Bronchial epithelial cell (primary cell): ENCODE data around the gene TCF19. TPM values are rescaled to one million over a fixed set of nuclear protein-coding genes. Genes with fewer than 3 reads are reported as not detected.

Experiments
- DNase-seq: peaks from one replicate; pipeline ENCODE4 v3.0.0-alpha.2; 2010; ENCODE audit warnings: low read depth
- FAIRE-seq: peaks from 2 replicates; lab custom pipeline; 2011; peaks lifted over from hg19 to GRCh38; lab: Jason Lieb, UNC
- H3K27me3 ChIP-seq: 2 replicates; pipeline ENCODE4 v1.5.1; 2011; ENCODE audit warnings: low read length; ENCODE audit not compliant: control insufficient read depth, insufficient read depth
- H3K36me3 ChIP-seq: 2 replicates; pipeline ENCODE4 v1.5.1; 2011; ENCODE audit warnings: low read length; ENCODE audit not compliant: control insufficient read depth, insufficient read depth
- H3K4me3 ChIP-seq: 2 replicates; pipeline ENCODE4 v1.5.1; 2011; ENCODE audit warnings: mild to moderate bottlenecking, low read depth, low read length, control low read depth
- total RNA-seq: library from RNA; depleted of rRNA; stranded (reverse); fragments of >200 nt; gene quantifications from 2 replicates; pipeline ENCODE4 v1.2.1, GENCODE V29; 2014
- TF ChIP-seq, protein P1 (sequence below): IDR thresholded peaks from 2 replicates; pipeline ENCODE4 v1.5.1; 2011; ENCODE audit warnings: mild to moderate bottlenecking, moderate library complexity, low read length, control low read depth, inconsistent platforms; ENCODE audit not compliant: insufficient read depth, severe bottlenecking

The TCF19 gene
- total RNA-seq, 1 donor from 2014 or later = 1.1 TPM

DNA sequence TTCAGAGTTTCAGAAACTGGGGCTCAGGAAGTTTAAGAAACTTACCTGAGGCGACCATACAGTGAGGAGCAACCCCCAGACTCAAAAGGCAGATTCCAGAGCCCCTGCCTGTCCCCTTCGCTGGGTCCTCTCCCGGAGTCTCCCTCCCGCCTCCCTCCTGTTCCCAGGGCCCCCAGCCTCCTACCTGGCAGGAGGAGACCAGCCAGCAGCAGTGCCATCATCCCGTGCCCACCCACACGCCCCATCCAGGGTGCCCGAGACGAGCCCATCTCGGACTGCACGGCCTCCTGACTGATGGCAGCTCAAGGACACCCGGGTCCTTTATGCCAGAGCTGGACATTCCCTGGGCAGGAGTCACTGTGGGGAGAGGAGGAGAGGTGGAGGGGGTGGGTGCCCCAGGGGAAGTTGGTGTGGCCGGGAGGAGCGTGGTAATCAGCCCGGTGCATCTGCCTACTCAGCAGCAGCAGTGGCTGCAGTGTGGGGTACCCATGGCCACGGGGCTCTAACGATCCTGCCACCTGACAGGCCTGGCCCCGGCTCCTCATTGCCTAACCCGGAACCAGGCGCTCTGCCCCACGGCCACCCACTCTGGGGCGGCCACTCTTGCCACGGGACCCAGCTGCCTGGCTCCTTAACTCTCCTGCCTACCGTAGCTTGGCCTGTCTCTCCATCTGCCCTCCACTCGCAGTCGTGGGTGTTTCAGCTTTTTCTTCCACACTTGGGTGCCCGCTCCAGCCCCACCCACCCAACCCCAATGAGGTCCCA lies 38.1 kb upstream of the TCF19 start, which contains the start of gene CDSN:
CDSN (minus strand) TSS at position 296 of the 765 bp plus-strand sequence; CDS start at position 269, 27 bp downstream.
- Histone ChIP-seq H3K27me3 (no peaks in the 10 kb centered on the region), H3K36me3 (peaks cover 1% of the 10 kb centered on the region), H3K4me3 (no peak within 1 kb of the TSS)
- FAIRE-seq (no peak), DNase-seq (no peak)
- TF ChIP-seq, protein P1, sequence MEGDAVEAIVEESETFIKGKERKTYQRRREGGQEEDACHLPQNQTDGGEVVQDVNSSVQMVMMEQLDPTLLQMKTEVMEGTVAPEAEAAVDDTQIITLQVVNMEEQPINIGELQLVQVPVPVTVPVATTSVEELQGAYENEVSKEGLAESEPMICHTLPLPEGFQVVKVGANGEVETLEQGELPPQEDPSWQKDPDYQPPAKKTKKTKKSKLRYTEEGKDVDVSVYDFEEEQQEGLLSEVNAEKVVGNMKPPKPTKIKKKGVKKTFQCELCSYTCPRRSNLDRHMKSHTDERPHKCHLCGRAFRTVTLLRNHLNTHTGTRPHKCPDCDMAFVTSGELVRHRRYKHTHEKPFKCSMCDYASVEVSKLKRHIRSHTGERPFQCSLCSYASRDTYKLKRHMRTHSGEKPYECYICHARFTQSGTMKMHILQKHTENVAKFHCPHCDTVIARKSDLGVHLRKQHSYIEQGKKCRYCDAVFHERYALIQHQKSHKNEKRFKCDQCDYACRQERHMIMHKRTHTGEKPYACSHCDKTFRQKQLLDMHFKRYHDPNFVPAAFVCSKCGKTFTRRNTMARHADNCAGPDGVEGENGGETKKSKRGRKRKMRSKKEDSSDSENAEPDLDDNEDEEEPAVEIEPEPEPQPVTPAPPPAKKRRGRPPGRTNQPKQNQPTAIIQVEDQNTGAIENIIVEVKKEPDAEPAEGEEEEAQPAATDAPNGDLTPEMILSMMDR = no peak

- FAIRE-seq = no peak
- no peak for DNase-seq
- TF ChIP-seq, protein P1 = no peak
Measured at GRCh38 chr6:31121131-31121790, 37.1 kb upstream of the TCF19 start.

GRCh38 chr6:31122791-31123706 lies 35.3 kb upstream of the TCF19 start:
- Histone ChIP-seq H3K27me3 (no peaks in the 10 kb centered on the region), H3K36me3 (peaks cover 1% of the 10 kb centered on the region), H3K4me3 (no peak overlapping the region)
- peak; percentile 71 for DNase-seq
- TF ChIP-seq, protein P1 = no peak
- FAIRE-seq = no peak

More at GRCh38 chr6:31121131-31121790, 37.1 kb upstream of the TCF19 start:
- no peaks in the 10 kb centered on the region for H3K27me3 ChIP-seq
- H3K4me3 ChIP-seq = no peak overlapping the region
- peaks cover 1% of the 10 kb centered on the region for H3K36me3 ChIP-seq

- Histone ChIP-seq H3K4me3 (no peak overlapping the region), H3K36me3 (peaks cover 1% of the 10 kb centered on the region), H3K27me3 (no peaks in the 10 kb centered on the region)
- peak; percentile 91 for DNase-seq
- TF ChIP-seq, protein P1 = no peak
- FAIRE-seq = peak; percentile 75
Measured at GRCh38 chr6:31125162-31125561, 33.2 kb upstream of the TCF19 start.

DNA sequence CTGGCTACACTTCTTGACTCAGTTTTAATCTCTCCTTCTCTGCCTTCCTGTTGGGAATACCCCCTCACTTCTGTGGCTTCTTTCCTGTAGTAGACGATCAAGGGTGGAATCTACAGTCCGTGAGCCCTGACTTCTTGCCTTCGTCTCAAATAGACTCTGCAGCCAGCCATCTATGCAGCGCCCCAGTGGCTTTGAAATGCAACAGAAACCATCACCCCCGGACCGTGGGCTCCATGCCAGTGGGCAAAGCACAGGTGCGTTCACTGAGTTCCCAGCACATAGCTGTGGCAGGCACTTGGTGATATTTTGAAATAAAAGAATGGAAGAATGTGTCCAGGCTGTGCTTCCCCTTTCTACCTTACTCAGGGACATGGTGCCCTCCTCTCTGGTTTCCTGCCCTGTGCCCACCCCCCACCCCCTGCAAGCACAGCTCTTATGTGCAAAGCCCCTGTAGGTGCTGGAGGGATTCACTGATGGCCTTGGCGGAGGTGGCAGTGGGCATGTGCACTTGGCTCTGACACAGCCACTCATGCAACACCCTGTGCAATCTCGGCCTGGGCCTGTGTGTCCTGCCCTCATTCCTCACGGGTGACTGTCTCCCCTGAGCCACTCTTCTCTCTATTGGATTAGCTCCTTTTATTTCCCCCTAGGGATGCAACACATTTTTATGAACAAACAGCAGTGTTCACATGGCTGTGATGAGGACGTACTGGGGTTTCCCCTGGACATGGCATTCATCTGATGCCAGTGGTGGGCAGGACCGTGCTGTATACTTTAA lies 32.6 kb upstream of the TCF19 start:
- Histone ChIP-seq H3K4me3 (no peak overlapping the region), H3K36me3 (peaks cover 1% of the 10 kb centered on the region), H3K27me3 (no peaks in the 10 kb centered on the region)
- DNase-seq = peak; percentile 90
- FAIRE-seq = no peak
- TF ChIP-seq, protein P1 = no peak
